Lower leg skin (tissue), 4 donors: ENCODE data around the gene VSTM2L. TPM values are rescaled to one million over a fixed set of nuclear protein-coding genes. Genes with fewer than 3 reads are reported as not detected.

Experiments used
- DNase-seq, 2 donors: peaks; one replicate each; pipeline ENCODE4 v3.0.0-alpha.2; 2019; ENCODE audit warnings: low spot score in 2 of 2
- H3K4me3 ChIP-seq: fragments of 200-600 bp; sonication (generic); 2 replicates; pipeline ENCODE4 v1.5.1; 2017; ENCODE audit warnings: mild to moderate bottlenecking, low read depth; ENCODE audit not compliant: poor library complexity, severe bottlenecking
- CTCF ChIP-seq, 3 donors: fragments of 450-650 bp; IDR thresholded peaks; one replicate each; pipeline ENCODE4 v1.5.1; 2016; ENCODE audit warnings: antibody characterized with exemption in 3 of 3, mild to moderate bottlenecking in 3 of 3, moderate library complexity in 2 of 3
- POLR2A ChIP-seq, 2 donors: fragments of 450-650 bp; IDR thresholded peaks; one replicate each; pipeline ENCODE4 v1.6.1; 2016 to 2017; ENCODE audit warnings: antibody characterized with exemption in 2 of 2, mild to moderate bottlenecking in 1 of 2, moderate library complexity in 1 of 2
- WGBS, 2 donors: methylation state at CpG; one replicate each; pipeline ENCODE4 v1.1.5; 2018; 5-methylcytosine and 5-hydroxymethylcytosine counted together
- intact Hi-C: fragments of 100-400 bp; cut with DNase I; formaldehyde crosslinking; loops from one replicate; pipeline ENCODE4 v1.15.0; 2023; ENCODE audit warnings: low total_unique reads
- total RNA-seq, 4 donors: library from RNA; depleted of rRNA; stranded (reverse); fragments of >200 nt; gene quantifications; one replicate each; pipeline ENCODE4 v1.1.0, GENCODE V29; 2016

The VSTM2L gene
- total RNA-seq, 4 donors from 2014 or later, result 0.64 to 15.9 (median 3.9) TPM

GRCh38 chr20:37973059-37973910 lies 70.4 kb downstream of the VSTM2L start:
- WGBS, 2 donors, result 89 to 92% methylated on average over 12 of the region's 12 CpGs
- no peak overlapping the region for H3K4me3 ChIP-seq
- intact Hi-C loops, result no loop called here
- TF ChIP-seq CTCF (IDR thresholded peaks at IDR 0.05) (no peak), POLR2A (IDR thresholded peaks at IDR 0.05) (no peak)
- DNase-seq, result peak in 1 of 2 donors; percentile 34

GRCh38 chr20:37976887-37977286 lies 74.0 kb downstream of the VSTM2L start:
- H3K4me3 ChIP-seq, result no peak overlapping the region
- TF ChIP-seq POLR2A (IDR thresholded peaks at IDR 0.05) (no peak), CTCF (IDR thresholded peaks at IDR 0.05) (no peak)
- WGBS, 2 donors, result 70 to 76% methylated on average over 10 of the region's 10 CpGs
- intact Hi-C loops, result no loop called here
- peak in 1 of 2 donors; percentile 36 for DNase-seq

GRCh38 chr20:37977338-37977737 lies 74.4 kb downstream of the VSTM2L start:
- no peak overlapping the region for H3K4me3 ChIP-seq
- TF ChIP-seq POLR2A (IDR thresholded peaks at IDR 0.05) (no peak), CTCF (IDR thresholded peaks at IDR 0.05) (no peak)
- 45 to 48% methylated on average over 10 to 12 of the region's 12 CpGs for WGBS, 2 donors
- DNase-seq, result peak in 1 of 2 donors; percentile 46
- intact Hi-C loops, result no loop called here

GRCh38 chr20:37977786-37978185 lies 74.9 kb downstream of the VSTM2L start:
- DNase-seq, result peak in 1 of 2 donors; percentile 49
- intact Hi-C loops, result no loop called here
- no peak for TF ChIP-seq POLR2A (IDR thresholded peaks at IDR 0.05)
- no peak for TF ChIP-seq CTCF (IDR thresholded peaks at IDR 0.05)
- no peak overlapping the region for H3K4me3 ChIP-seq
- 81 to 85% methylated on average over 6 of the region's 6 CpGs for WGBS, 2 donors

- TF ChIP-seq CTCF (IDR thresholded peaks at IDR 0.05), result no peak
- TF ChIP-seq POLR2A (IDR thresholded peaks at IDR 0.05), result no peak
- no peak overlapping the region for H3K4me3 ChIP-seq
- intact Hi-C loops, result no loop called here
- no peak for DNase-seq
- WGBS, 2 donors, result 85 to 88% methylated on average over 16 of the region's 16 CpGs
Observed at GRCh38 chr20:37979021-37979985, 76.4 kb downstream of the VSTM2L start.
